Activated CD4-positive, alpha-beta T cell treated with anti-CD3 and anti-CD28 coated beads, Interleukin-2, amount 10 ng/mL, durations not matched to agents 24 days and 14 days (primary cell): Measurements from ENCODE around the gene DYSF. TPM values are rescaled to one million over a fixed set of nuclear protein-coding genes. Genes with fewer than 3 reads are reported as not detected.

Source experiments
- DNase-seq: peaks from one replicate; pipeline ENCODE4 v3.0.0; 2022
- H3K27ac Mint-ChIP-seq: one replicate; pipeline ENCODE4 v1.8.0; 2022; ENCODE audit warnings: mild to moderate bottlenecking, mixed read lengths
- H3K27me3 Mint-ChIP-seq: one replicate; pipeline ENCODE4 v1.8.0; 2022; ENCODE audit warnings: mixed read lengths
- H3K36me3 Mint-ChIP-seq: one replicate; pipeline ENCODE4 v1.8.0; 2022; ENCODE audit warnings: low read depth, mild to moderate bottlenecking, mixed read lengths
- H3K4me1 Mint-ChIP-seq: one replicate; pipeline ENCODE4 v1.8.0; 2021; ENCODE audit warnings: mixed read lengths
- H3K4me3 Mint-ChIP-seq: one replicate; pipeline ENCODE4 v1.8.0; 2022; ENCODE audit warnings: mild to moderate bottlenecking, moderate library complexity, mixed read lengths
- H3K9me3 Mint-ChIP-seq: one replicate; pipeline ENCODE4 v1.8.0; 2021; ENCODE audit warnings: mixed read lengths
- intact Hi-C: fragments of 100-400 bp; cut with micrococcal nuclease; formaldehyde crosslinking; loops from one replicate; pipeline ENCODE4 v1.15.1; 2023
- total RNA-seq: library from RNA; stranded (reverse); gene quantifications from 2 replicates; pipeline ENCODE4 v1.2.3, GENCODE V29; 2022

Gene DYSF
- total RNA-seq, 1 donor from 2014 or later, result not detected

GRCh38 chr2:71591044-71591443 lies 137.7 kb downstream of the DYSF start:
- intact Hi-C loops, result no loop called here
- Mint-ChIP-seq H3K36me3 (no peaks in the 10 kb centered on the region), H3K4me1 (no peaks in the 10 kb centered on the region), H3K9me3 (no peaks in the 10 kb centered on the region), H3K4me3 (no peak overlapping the region), H3K27ac (no peak overlapping the region), H3K27me3 (no peaks in the 10 kb centered on the region)
- no peak for DNase-seq

DNA sequence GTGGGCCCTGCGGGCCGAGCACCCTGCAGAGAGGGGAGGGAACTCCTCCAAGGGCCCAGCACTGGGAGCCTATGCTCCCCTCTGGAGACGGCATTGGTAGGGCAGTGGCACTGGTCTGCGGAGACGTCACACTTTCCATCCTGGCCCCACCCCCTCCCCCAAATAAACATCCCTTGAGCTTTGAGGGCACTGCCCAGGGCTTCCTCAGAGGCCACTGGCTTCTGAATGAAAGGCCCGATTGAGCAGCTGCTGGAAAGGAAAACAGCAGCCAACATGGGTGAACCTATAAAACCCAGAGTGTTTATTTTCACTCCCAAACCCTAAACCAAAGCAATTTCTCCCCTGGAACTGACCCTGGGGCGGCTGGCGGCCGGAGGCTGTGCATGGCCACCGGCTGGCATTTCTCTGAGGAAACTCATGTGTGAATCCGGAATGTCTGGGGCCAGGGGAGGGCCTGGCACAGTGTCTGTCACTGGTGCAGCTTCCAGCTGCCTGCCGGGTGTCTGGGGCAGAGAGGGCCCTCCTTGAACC lies 138.9 kb downstream of the DYSF start:
- Mint-ChIP-seq H3K4me1 (no peaks in the 10 kb centered on the region), H3K27me3 (no peaks in the 10 kb centered on the region), H3K4me3 (no peak overlapping the region), H3K36me3 (no peaks in the 10 kb centered on the region), H3K9me3 (no peaks in the 10 kb centered on the region), H3K27ac (no peak overlapping the region)
- DNase-seq, result no peak
- intact Hi-C loops, result no loop called here

GRCh38 chr2:71595569-71595968 lies 142.2 kb downstream of the DYSF start:
- intact Hi-C loops, result no loop called here
- DNase-seq, result no peak
- no peak overlapping the region for H3K4me3 Mint-ChIP-seq
- H3K27me3 Mint-ChIP-seq, result no peaks in the 10 kb centered on the region
- H3K4me1 Mint-ChIP-seq, result no peaks in the 10 kb centered on the region
- no peaks in the 10 kb centered on the region for H3K36me3 Mint-ChIP-seq
- H3K9me3 Mint-ChIP-seq, result no peaks in the 10 kb centered on the region
- no peak overlapping the region for H3K27ac Mint-ChIP-seq

- no peak overlapping the region for H3K4me3 Mint-ChIP-seq
- H3K36me3 Mint-ChIP-seq, result no peaks in the 10 kb centered on the region
- intact Hi-C loops, result no loop called here
- H3K9me3 Mint-ChIP-seq, result no peaks in the 10 kb centered on the region
- H3K4me1 Mint-ChIP-seq, result no peaks in the 10 kb centered on the region
- no peaks in the 10 kb centered on the region for H3K27me3 Mint-ChIP-seq
- DNase-seq, result no peak
- no peak overlapping the region for H3K27ac Mint-ChIP-seq
These were observed 142.7 kb downstream of the DYSF start for GRCh38 chr2:71596011-71596410.

DNA sequence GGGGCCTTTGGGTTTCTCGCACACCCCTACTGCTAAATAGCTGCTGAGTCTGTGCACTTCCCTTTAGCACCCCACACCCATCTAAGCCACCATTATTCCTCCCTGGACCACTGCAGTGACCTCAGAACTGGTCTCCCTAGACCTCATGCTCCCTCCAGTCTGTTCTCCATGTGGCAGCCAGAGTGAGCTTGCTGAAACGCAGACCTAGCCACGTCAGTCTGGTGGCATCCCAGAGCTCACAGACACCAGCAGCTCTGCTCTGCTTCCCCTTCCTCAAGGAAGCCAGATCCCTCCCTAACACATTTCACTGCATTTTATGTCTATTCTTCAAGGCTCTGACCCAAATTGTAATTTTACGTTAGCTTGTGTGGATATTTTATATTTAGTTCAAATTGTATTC lies 144.4 kb downstream of the DYSF start:
- Mint-ChIP-seq H3K27ac (no peak overlapping the region), H3K36me3 (no peaks in the 10 kb centered on the region), H3K9me3 (no peaks in the 10 kb centered on the region), H3K4me1 (peaks cover 2% of the 10 kb centered on the region), H3K27me3 (peaks cover 2% of the 10 kb centered on the region), H3K4me3 (no peak overlapping the region)
- DNase-seq, result no peak
- intact Hi-C loops, result no loop called here

GRCh38 chr2:71598526-71598925 lies 145.2 kb downstream of the DYSF start:
- H3K4me3 Mint-ChIP-seq, result no peak overlapping the region
- intact Hi-C loops, result no loop called here
- H3K9me3 Mint-ChIP-seq, result no peaks in the 10 kb centered on the region

DNA sequence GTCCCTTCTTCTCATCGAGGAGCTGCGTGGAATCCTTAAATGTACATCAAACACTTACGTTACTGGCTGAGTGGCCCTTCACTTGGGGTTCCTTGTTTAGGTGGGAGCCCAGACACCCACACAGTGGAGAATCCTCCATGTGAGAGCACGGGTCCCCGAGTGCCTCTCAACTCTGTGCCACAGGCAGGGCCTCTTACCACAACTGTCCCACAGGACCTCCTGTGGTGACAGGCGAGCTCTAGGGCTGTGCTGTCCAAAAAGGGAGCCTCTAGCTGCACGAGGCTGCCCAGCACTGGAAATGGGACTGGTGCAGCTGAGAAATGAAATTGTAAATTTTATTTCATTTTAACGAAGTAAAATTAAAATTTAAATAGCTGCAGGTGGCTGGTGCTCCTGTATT lies 145.7 kb downstream of the DYSF start:
- no peak for DNase-seq
- no peaks in the 10 kb centered on the region for H3K36me3 Mint-ChIP-seq
- H3K27me3 Mint-ChIP-seq, result peaks cover 2% of the 10 kb centered on the region
- intact Hi-C loops, result no loop called here
- no peak overlapping the region for H3K4me3 Mint-ChIP-seq
- H3K27ac Mint-ChIP-seq, result no peak overlapping the region
- H3K4me1 Mint-ChIP-seq, result peaks cover 11% of the 10 kb centered on the region
- H3K9me3 Mint-ChIP-seq, result no peaks in the 10 kb centered on the region

More at GRCh38 chr2:71598526-71598925, 145.2 kb downstream of the DYSF start:
- Mint-ChIP-seq H3K27ac (no peak overlapping the region), H3K36me3 (no peaks in the 10 kb centered on the region), H3K27me3 (peaks cover 2% of the 10 kb centered on the region), H3K4me1 (peaks cover 8% of the 10 kb centered on the region)
- no peak for DNase-seq

DNA sequence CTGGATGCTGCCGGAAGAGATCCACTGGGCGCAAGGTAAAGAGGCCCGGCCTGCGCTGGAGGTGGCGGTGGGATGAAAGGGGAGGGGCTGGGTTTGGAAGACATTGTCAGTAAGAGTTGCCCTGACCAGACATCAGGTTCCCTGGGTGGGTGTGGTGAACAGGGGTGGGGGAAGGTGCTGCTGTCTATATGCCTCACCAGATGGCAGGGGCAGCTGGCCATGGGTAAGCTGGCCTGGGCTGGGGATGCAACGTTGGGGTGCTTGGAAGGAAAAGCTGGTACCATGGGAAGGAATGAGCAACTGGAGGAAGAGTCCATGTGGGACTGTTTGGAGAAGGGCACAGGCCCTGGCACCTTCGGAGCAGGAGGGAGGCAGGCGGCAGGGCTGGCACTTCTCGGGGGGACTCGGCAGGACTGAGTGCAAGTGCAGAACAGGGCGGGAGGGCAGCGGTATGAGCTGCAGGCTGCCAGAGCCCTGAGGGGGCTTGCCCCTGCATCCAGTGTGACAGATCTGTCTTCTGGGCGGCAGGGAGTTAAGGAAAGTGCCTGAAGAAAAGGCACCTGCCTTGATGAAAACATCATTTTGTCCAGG lies 146.4 kb downstream of the DYSF start:
- no peak for DNase-seq
- Mint-ChIP-seq H3K4me3 (no peak overlapping the region), H3K27ac (no peak overlapping the region), H3K27me3 (peaks cover 3% of the 10 kb centered on the region), H3K9me3 (no peaks in the 10 kb centered on the region), H3K4me1 (peaks cover 16% of the 10 kb centered on the region), H3K36me3 (no peaks in the 10 kb centered on the region)
- intact Hi-C loops, result no loop called here

- Mint-ChIP-seq H3K27me3 (peaks cover 8% of the 10 kb centered on the region), H3K27ac (no peak overlapping the region), H3K9me3 (no peaks in the 10 kb centered on the region), H3K4me1 (peaks cover 20% of the 10 kb centered on the region), H3K4me3 (no peak overlapping the region), H3K36me3 (no peaks in the 10 kb centered on the region)
- intact Hi-C loops, result no loop called here
- DNase-seq, result no peak
These were observed 147.2 kb downstream of the DYSF start for GRCh38 chr2:71600555-71600954.

DNA sequence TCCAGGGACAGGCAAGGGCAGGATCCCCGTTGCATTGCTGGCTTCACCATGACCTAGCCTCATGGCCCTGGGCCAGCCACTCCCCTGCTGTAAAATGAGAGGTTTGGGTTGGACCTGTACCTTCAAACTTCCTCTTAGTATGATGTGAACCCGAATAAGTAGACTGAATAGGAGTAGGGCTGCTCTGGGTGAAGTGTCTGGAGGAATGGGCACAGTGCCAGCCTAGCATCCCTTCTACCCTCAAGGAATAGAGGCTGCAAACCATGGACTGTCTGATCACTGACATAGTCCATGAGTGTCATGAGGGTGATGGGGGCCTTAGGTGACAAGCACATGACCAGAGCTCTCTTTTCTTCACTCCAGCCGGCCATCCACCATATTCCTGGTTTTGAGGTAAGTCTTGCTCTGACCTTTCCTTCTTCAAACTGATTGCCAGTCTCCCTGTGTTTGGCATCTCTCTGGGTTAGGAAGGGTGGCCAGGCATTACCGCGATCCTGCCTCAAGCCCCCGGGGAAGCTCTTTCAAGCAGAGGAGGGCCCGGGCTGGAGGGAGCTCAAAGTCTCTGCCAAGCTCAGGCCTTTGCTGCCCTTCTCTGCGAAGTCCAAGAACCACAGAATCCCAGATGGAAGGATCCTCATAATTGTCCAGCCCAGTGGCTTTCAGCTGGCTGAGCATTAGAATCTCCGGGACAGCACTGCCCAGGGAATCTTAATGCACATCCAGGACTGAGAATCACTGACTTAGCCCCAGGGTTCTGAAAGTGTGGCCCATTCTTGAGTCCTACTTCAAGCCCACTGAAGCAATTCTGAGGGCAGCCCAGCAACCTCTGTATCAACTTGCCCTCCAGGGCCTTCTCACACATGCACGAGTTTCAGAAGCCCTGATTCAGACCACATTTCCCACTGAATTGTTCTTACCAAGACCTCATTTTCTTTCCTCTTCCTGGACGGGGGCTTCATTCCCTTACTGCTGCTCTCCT lies 148.1 kb downstream of the DYSF start:
- Mint-ChIP-seq H3K27me3 (peaks cover 11% of the 10 kb centered on the region), H3K4me3 (no peak overlapping the region), H3K9me3 (no peaks in the 10 kb centered on the region), H3K4me1 (peaks cover 20% of the 10 kb centered on the region), H3K36me3 (no peaks in the 10 kb centered on the region), H3K27ac (no peak overlapping the region)
- intact Hi-C loops, result no loop called here
- DNase-seq, result no peak

DNA sequence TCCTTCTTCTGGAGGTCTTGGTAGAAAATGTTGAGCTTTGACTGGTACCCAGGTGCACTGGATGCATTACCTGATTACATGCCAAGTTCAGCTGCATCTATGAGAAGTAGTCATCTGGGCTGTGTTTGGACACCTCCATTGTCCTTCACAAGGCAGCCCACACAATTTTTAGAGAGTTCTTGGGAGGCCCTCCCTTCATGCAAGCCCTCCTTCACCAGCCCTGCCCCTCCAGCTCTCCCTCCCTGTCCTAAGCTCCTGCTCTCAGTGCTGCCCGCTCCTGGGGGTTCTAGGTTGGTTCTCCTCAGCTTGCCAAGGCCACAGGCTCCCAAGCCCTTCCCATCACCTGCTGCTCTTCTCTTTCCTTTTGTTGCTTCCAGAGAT lies 148.7 kb downstream of the DYSF start:
- DNase-seq, result no peak
- H3K9me3 Mint-ChIP-seq, result no peaks in the 10 kb centered on the region
- intact Hi-C loops, result no loop called here
- no peak overlapping the region for H3K4me3 Mint-ChIP-seq
- H3K36me3 Mint-ChIP-seq, result no peaks in the 10 kb centered on the region
- peaks cover 11% of the 10 kb centered on the region for H3K27me3 Mint-ChIP-seq
- peaks cover 20% of the 10 kb centered on the region for H3K4me1 Mint-ChIP-seq
- no peak overlapping the region for H3K27ac Mint-ChIP-seq

DNA sequence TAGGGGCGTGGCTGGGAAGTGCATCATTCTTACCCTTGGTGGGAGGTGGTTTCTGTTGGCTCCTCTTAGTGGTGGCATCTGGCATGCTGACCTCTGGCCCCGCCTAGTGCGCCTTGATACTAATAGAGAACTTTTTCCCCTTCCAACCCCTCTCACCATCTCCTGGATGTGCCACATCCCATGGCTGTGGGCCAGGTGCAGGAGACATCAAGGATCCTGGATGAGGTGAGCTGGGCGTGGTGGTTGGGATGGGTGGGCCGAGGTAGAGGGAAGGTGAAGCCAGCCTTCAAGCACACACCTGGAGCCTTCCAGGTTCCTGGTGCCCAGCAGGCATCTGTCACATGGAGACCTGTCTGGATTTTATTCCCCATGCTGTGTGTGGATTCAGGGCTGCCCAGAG lies 149.2 kb downstream of the DYSF start:
- Mint-ChIP-seq H3K27ac (no peak overlapping the region), H3K4me3 (no peak overlapping the region), H3K4me1 (peaks cover 20% of the 10 kb centered on the region), H3K27me3 (peaks cover 11% of the 10 kb centered on the region), H3K36me3 (no peaks in the 10 kb centered on the region), H3K9me3 (no peaks in the 10 kb centered on the region)
- intact Hi-C loops, result no loop called here
- DNase-seq, result no peak

GRCh38 chr2:71603311-71603811 lies 150.0 kb downstream of the DYSF start:
- peaks cover 20% of the 10 kb centered on the region for H3K4me1 Mint-ChIP-seq
- intact Hi-C loops, result no loop called here
- no peaks in the 10 kb centered on the region for H3K36me3 Mint-ChIP-seq
- peak overlapping the region; percentile 65 for H3K27ac Mint-ChIP-seq
- H3K27me3 Mint-ChIP-seq, result peaks cover 11% of the 10 kb centered on the region
- H3K9me3 Mint-ChIP-seq, result no peaks in the 10 kb centered on the region
- H3K4me3 Mint-ChIP-seq, result peak overlapping the region; percentile 15
- DNase-seq, result no peak
